Measurements from ENCODE around the gene PEPD. TPM values are rescaled to one million over a fixed set of nuclear protein-coding genes. Genes with fewer than 3 reads are reported as not detected.
A peak's percentile ranks its signal among the peaks of the same experiment; 100 is the strongest.

PEPD gene
- total RNA-seq, 1 experiment from 2014 or later = 84.3 TPM

- Histone ChIP-seq H3K27me3 (ENCODE audit: control insufficient read depth, insufficient read depth, low read length) (no peaks in the 10 kb centered on the region; the same call in 1 of the 2 replicates), H3K4me3 (ENCODE audit: insufficient read depth, low read depth, low read length) (no peak overlapping the region), H3K36me3 (replicated peaks; ENCODE audit: control insufficient read depth, insufficient read depth, low read length) (no peaks in the 10 kb centered on the region; the same call in 1 of the 2 replicates)
- no peak for DNase-seq
These were observed 146.3 kb downstream of the PEPD start for GRCh38 chr19:33375156-33375836.

- DNase-seq = peak; percentile 51
- peak overlapping the region; percentile 84 for H3K4me3 ChIP-seq (ENCODE audit: insufficient read depth, low read depth, low read length)
- H3K36me3 ChIP-seq (replicated peaks; ENCODE audit: control insufficient read depth, insufficient read depth, low read length) = no peaks in the 10 kb centered on the region
- no peaks in the 10 kb centered on the region; the same call in 1 of the 2 replicates for H3K27me3 ChIP-seq (ENCODE audit: control insufficient read depth, insufficient read depth, low read length)
These were observed 147.3 kb downstream of the PEPD start for GRCh38 chr19:33374236-33374714.

GRCh38 chr19:33373453-33374235 is 147.9 kb downstream of the PEPD start, which contains the start of gene CEBPG:
CEBPG (plus strand) TSS chr19:33373709; CDS start chr19:33379240, 5,531 bp downstream.
- peak; percentile 100 for DNase-seq
- H3K36me3 ChIP-seq (replicated peaks; ENCODE audit: control insufficient read depth, insufficient read depth, low read length) = no peaks in the 10 kb centered on the region
- peak within 1 kb of the TSS; percentile 84 for H3K4me3 ChIP-seq (ENCODE audit: insufficient read depth, low read depth, low read length)
- no peaks in the 10 kb centered on the region; the same call in 1 of the 2 replicates for H3K27me3 ChIP-seq (ENCODE audit: control insufficient read depth, insufficient read depth, low read length)

GRCh38 chr19:33370783-33371182 is 150.8 kb downstream of the PEPD start:
- no peaks in the 10 kb centered on the region for H3K36me3 ChIP-seq (replicated peaks; ENCODE audit: control insufficient read depth, insufficient read depth, low read length)
- DNase-seq = no peak
- no peak overlapping the region for H3K4me3 ChIP-seq (ENCODE audit: insufficient read depth, low read depth, low read length)
- H3K27me3 ChIP-seq (ENCODE audit: control insufficient read depth, insufficient read depth, low read length) = no peaks in the 10 kb centered on the region; the same call in 1 of the 2 replicates

GRCh38 chr19:33368074-33368864 is 153.3 kb downstream of the PEPD start:
- no peaks in the 10 kb centered on the region for H3K36me3 ChIP-seq (replicated peaks; ENCODE audit: control insufficient read depth, insufficient read depth, low read length)

GRCh38 chr19:33366897-33367296 is 154.7 kb downstream of the PEPD start:
- Histone ChIP-seq H3K36me3 (replicated peaks; ENCODE audit: control insufficient read depth, insufficient read depth, low read length) (no peaks in the 10 kb centered on the region), H3K4me3 (ENCODE audit: insufficient read depth, low read depth, low read length) (no peak overlapping the region), H3K27me3 (ENCODE audit: control insufficient read depth, insufficient read depth, low read length) (no peaks in the 10 kb centered on the region)
- DNase-seq = no peak

More at GRCh38 chr19:33368074-33368864, 153.3 kb downstream of the PEPD start:
- H3K27me3 ChIP-seq (ENCODE audit: control insufficient read depth, insufficient read depth, low read length) = no peaks in the 10 kb centered on the region; the same call in 1 of the 2 replicates
- no peak for DNase-seq
- H3K4me3 ChIP-seq (ENCODE audit: insufficient read depth, low read depth, low read length) = no peak overlapping the region

GRCh38 chr19:33366127-33366526 is 155.5 kb downstream of the PEPD start:
- Histone ChIP-seq H3K4me3 (ENCODE audit: insufficient read depth, low read depth, low read length) (no peak overlapping the region), H3K36me3 (replicated peaks; ENCODE audit: control insufficient read depth, insufficient read depth, low read length) (no peaks in the 10 kb centered on the region), H3K27me3 (ENCODE audit: control insufficient read depth, insufficient read depth, low read length) (no peaks in the 10 kb centered on the region)
- no peak for DNase-seq

- no peak for DNase-seq
- no peak overlapping the region for H3K4me3 ChIP-seq (ENCODE audit: insufficient read depth, low read depth, low read length)
- H3K27me3 ChIP-seq (ENCODE audit: control insufficient read depth, insufficient read depth, low read length) = no peaks in the 10 kb centered on the region
- H3K36me3 ChIP-seq (replicated peaks; ENCODE audit: control insufficient read depth, insufficient read depth, low read length) = no peaks in the 10 kb centered on the region
These were observed 155.9 kb downstream of the PEPD start for GRCh38 chr19:33365691-33366090.

GRCh38 chr19:33363476-33363875 is 158.1 kb downstream of the PEPD start:
- Histone ChIP-seq H3K4me3 (ENCODE audit: insufficient read depth, low read depth, low read length) (no peak overlapping the region), H3K27me3 (ENCODE audit: control insufficient read depth, insufficient read depth, low read length) (no peaks in the 10 kb centered on the region), H3K36me3 (replicated peaks; ENCODE audit: control insufficient read depth, insufficient read depth, low read length) (no peaks in the 10 kb centered on the region)
- DNase-seq = no peak

- Histone ChIP-seq H3K4me3 (ENCODE audit: insufficient read depth, low read depth, low read length) (no peak overlapping the region), H3K36me3 (replicated peaks; ENCODE audit: control insufficient read depth, insufficient read depth, low read length) (no peaks in the 10 kb centered on the region), H3K27me3 (ENCODE audit: control insufficient read depth, insufficient read depth, low read length) (no peaks in the 10 kb centered on the region)
- DNase-seq = no peak
These were observed 158.9 kb downstream of the PEPD start for GRCh38 chr19:33362508-33363228.

- DNase-seq = no peak
- Histone ChIP-seq H3K4me3 (ENCODE audit: insufficient read depth, low read depth, low read length) (no peak overlapping the region), H3K27me3 (ENCODE audit: control insufficient read depth, insufficient read depth, low read length) (no peaks in the 10 kb centered on the region), H3K36me3 (replicated peaks; ENCODE audit: control insufficient read depth, insufficient read depth, low read length) (no peaks in the 10 kb centered on the region)
These were observed 162.0 kb downstream of the PEPD start for GRCh38 chr19:33359581-33359980.

GRCh38 chr19:33358408-33358807 is 163.2 kb downstream of the PEPD start:
- DNase-seq = no peak
- H3K4me3 ChIP-seq (ENCODE audit: insufficient read depth, low read depth, low read length) = no peak overlapping the region

GRCh38 chr19:33357556-33357955 is 164.0 kb downstream of the PEPD start:
- DNase-seq = no peak
- no peaks in the 10 kb centered on the region for H3K36me3 ChIP-seq (replicated peaks; ENCODE audit: control insufficient read depth, insufficient read depth, low read length)
- no peak overlapping the region for H3K4me3 ChIP-seq (ENCODE audit: insufficient read depth, low read depth, low read length)
- no peaks in the 10 kb centered on the region for H3K27me3 ChIP-seq (ENCODE audit: control insufficient read depth, insufficient read depth, low read length)

More at GRCh38 chr19:33358408-33358807, 163.2 kb downstream of the PEPD start:
- Histone ChIP-seq H3K36me3 (replicated peaks; ENCODE audit: control insufficient read depth, insufficient read depth, low read length) (no peaks in the 10 kb centered on the region), H3K27me3 (ENCODE audit: control insufficient read depth, insufficient read depth, low read length) (no peaks in the 10 kb centered on the region)

GRCh38 chr19:33355535-33355934 is 166.1 kb downstream of the PEPD start:
- H3K4me3 ChIP-seq (ENCODE audit: insufficient read depth, low read depth, low read length) = no peak overlapping the region
- no peaks in the 10 kb centered on the region for H3K27me3 ChIP-seq (ENCODE audit: control insufficient read depth, insufficient read depth, low read length)
- H3K36me3 ChIP-seq (replicated peaks; ENCODE audit: control insufficient read depth, insufficient read depth, low read length) = no peaks in the 10 kb centered on the region
- no peak for DNase-seq

All from H7 (cell line).